ENCODE data around the gene RAB33A.

The RAB33A gene

GRCh38 chrX:130176354-130176776 lies 4.6 kb downstream of the RAB33A start:
- no peak for TF ChIP-seq EZH2phosphoT487 (IDR thresholded peaks at IDR 0.05; ENCODE audit: low read depth)
- TF ChIP-seq, protein P1, sequence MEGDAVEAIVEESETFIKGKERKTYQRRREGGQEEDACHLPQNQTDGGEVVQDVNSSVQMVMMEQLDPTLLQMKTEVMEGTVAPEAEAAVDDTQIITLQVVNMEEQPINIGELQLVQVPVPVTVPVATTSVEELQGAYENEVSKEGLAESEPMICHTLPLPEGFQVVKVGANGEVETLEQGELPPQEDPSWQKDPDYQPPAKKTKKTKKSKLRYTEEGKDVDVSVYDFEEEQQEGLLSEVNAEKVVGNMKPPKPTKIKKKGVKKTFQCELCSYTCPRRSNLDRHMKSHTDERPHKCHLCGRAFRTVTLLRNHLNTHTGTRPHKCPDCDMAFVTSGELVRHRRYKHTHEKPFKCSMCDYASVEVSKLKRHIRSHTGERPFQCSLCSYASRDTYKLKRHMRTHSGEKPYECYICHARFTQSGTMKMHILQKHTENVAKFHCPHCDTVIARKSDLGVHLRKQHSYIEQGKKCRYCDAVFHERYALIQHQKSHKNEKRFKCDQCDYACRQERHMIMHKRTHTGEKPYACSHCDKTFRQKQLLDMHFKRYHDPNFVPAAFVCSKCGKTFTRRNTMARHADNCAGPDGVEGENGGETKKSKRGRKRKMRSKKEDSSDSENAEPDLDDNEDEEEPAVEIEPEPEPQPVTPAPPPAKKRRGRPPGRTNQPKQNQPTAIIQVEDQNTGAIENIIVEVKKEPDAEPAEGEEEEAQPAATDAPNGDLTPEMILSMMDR (IDR thresholded peaks at IDR 0.05; ENCODE audit: low read depth, low read length): no peak
- peak overlapping the region; percentile 75 for H3K9ac ChIP-seq (ENCODE audit: low read length)
- H3K9me3 ChIP-seq (ENCODE audit: insufficient read depth, low read length): no peaks in the 10 kb centered on the region
- H3K27ac ChIP-seq (ENCODE audit: low read length): peak overlapping the region; percentile 99
- H2AFZ ChIP-seq (ENCODE audit: low read depth, low read length): no peak overlapping the region
- H3K4me1 ChIP-seq (ENCODE audit: low read length): peaks cover 55% of the 10 kb centered on the region
- H3K27me3 ChIP-seq (ENCODE audit: low read depth, low read length): no peaks in the 10 kb centered on the region
- peaks cover 51% of the 10 kb centered on the region for H3K36me3 ChIP-seq (replicated peaks; ENCODE audit: low read depth, low read length)
- H3K79me2 ChIP-seq (ENCODE audit: low read length): peaks cover 96% of the 10 kb centered on the region
- peak overlapping the region; percentile 67 for H3K4me3 ChIP-seq (ENCODE audit: low read length)
- peaks cover 33% of the 10 kb centered on the region for H4K20me1 ChIP-seq (ENCODE audit: insufficient read depth, low read length)
- peak overlapping the region; percentile 98 for H3K4me2 ChIP-seq (ENCODE audit: low read length)

GRCh38 chrX:130176942-130177341 lies 5.2 kb downstream of the RAB33A start:
- Histone ChIP-seq H2AFZ (ENCODE audit: low read depth, low read length) (no peak overlapping the region), H3K9me3 (ENCODE audit: insufficient read depth, low read length) (no peaks in the 10 kb centered on the region), H3K4me2 (ENCODE audit: low read length) (peak overlapping the region; percentile 98), H3K4me3 (ENCODE audit: low read length) (peak overlapping the region; percentile 67), H3K79me2 (ENCODE audit: low read length) (peaks cover 94% of the 10 kb centered on the region), H3K27ac (ENCODE audit: low read length) (peak overlapping the region; percentile 99), H3K9ac (ENCODE audit: low read length) (peak overlapping the region; percentile 75), H3K27me3 (ENCODE audit: low read depth, low read length) (no peaks in the 10 kb centered on the region), H3K36me3 (replicated peaks; ENCODE audit: low read depth, low read length) (peaks cover 54% of the 10 kb centered on the region), H3K4me1 (ENCODE audit: low read length) (peaks cover 55% of the 10 kb centered on the region), H4K20me1 (ENCODE audit: insufficient read depth, low read length) (peaks cover 34% of the 10 kb centered on the region)
- TF ChIP-seq, protein P1 (IDR thresholded peaks at IDR 0.05; ENCODE audit: low read depth, low read length): no peak

- H3K36me3 ChIP-seq (replicated peaks; ENCODE audit: low read depth, low read length): peaks cover 53% of the 10 kb centered on the region
- H3K27ac ChIP-seq (ENCODE audit: low read length): no peak overlapping the region
- no peak overlapping the region for H2AFZ ChIP-seq (ENCODE audit: low read depth, low read length)
- H3K4me1 ChIP-seq (ENCODE audit: low read length): peaks cover 68% of the 10 kb centered on the region
- H3K79me2 ChIP-seq (ENCODE audit: low read length): peaks cover 83% of the 10 kb centered on the region
- no peak overlapping the region for H3K4me3 ChIP-seq (ENCODE audit: low read length)
- H3K9ac ChIP-seq (ENCODE audit: low read length): no peak overlapping the region
- TF ChIP-seq, protein P1 (IDR thresholded peaks at IDR 0.05; ENCODE audit: low read depth, low read length): no peak
- no peak for TF ChIP-seq EZH2phosphoT487 (IDR thresholded peaks at IDR 0.05; ENCODE audit: low read depth)
- no peaks in the 10 kb centered on the region for H3K27me3 ChIP-seq (ENCODE audit: low read depth, low read length)
- H3K9me3 ChIP-seq (ENCODE audit: insufficient read depth, low read length): no peaks in the 10 kb centered on the region
- H3K4me2 ChIP-seq (ENCODE audit: low read length): no peak overlapping the region
- H4K20me1 ChIP-seq (ENCODE audit: insufficient read depth, low read length): peaks cover 34% of the 10 kb centered on the region
Observed at GRCh38 chrX:130179170-130179569, 7.4 kb downstream of the RAB33A start.

GRCh38 chrX:130179579-130180215 lies 7.9 kb downstream of the RAB33A start:
- H3K79me2 ChIP-seq (ENCODE audit: low read length): peaks cover 79% of the 10 kb centered on the region
- no peak overlapping the region for H3K9ac ChIP-seq (ENCODE audit: low read length)
- no peaks in the 10 kb centered on the region for H3K9me3 ChIP-seq (ENCODE audit: insufficient read depth, low read length)
- no peak for TF ChIP-seq EZH2phosphoT487 (IDR thresholded peaks at IDR 0.05; ENCODE audit: low read depth)
- TF ChIP-seq, protein P1 (IDR thresholded peaks at IDR 0.05; ENCODE audit: low read depth, low read length): no peak
- no peak overlapping the region for H3K4me2 ChIP-seq (ENCODE audit: low read length)
- H3K27ac ChIP-seq (ENCODE audit: low read length): no peak overlapping the region
- peaks cover 68% of the 10 kb centered on the region for H3K4me1 ChIP-seq (ENCODE audit: low read length)
- no peak overlapping the region for H2AFZ ChIP-seq (ENCODE audit: low read depth, low read length)
- H3K27me3 ChIP-seq (ENCODE audit: low read depth, low read length): no peaks in the 10 kb centered on the region
- peaks cover 34% of the 10 kb centered on the region for H4K20me1 ChIP-seq (ENCODE audit: insufficient read depth, low read length)
- peaks cover 55% of the 10 kb centered on the region for H3K36me3 ChIP-seq (replicated peaks; ENCODE audit: low read depth, low read length)
- H3K4me3 ChIP-seq (ENCODE audit: low read length): no peak overlapping the region

Measured in OCI-LY3 (cell line).